ENCODE results near the gene PML.
A peak's percentile ranks its signal among the peaks of the same experiment; 100 is the strongest.

GRCh38 chr15:73972984-73973682 lies 21.4 kb upstream of the PML start:
- TF ChIP-seq CTCF (conservative IDR thresholded peaks at IDR 0.05; ENCODE audit: low read length) (peak; percentile 84), EZH2phosphoT487 (IDR thresholded peaks at IDR 0.05; ENCODE audit: borderline replicate concordance) (no peak)

All from Loucy (cell line).